NCI-H69 (cell line): ENCODE data around the gene CPNE7.
A peak's percentile ranks its signal among the peaks of the same experiment; 100 is the strongest.
"Not testable (repeated sequence)": the region's sequence is repeated elsewhere in the genome, so short reads cannot be mapped to it uniquely, and the experiment has no call there.

Experiments used
- DNase-seq: peaks from one replicate; lab custom pipeline; 2025; lab: John Stamatoyannopoulos, UW

Gene CPNE7

GRCh38 chr16:89623511-89624261 is 48.1 kb downstream of the CPNE7 start:
- DNase-seq: peak; percentile 35

- DNase-seq: no peak
Measured at GRCh38 chr16:89624777-89625761, 49.5 kb downstream of the CPNE7 start.

- DNase-seq: no peak
Measured at GRCh38 chr16:89629827-89630610, 54.5 kb downstream of the CPNE7 start.

- DNase-seq: peak; percentile 47
Measured at GRCh38 chr16:89633064-89633631, 57.6 kb downstream of the CPNE7 start.

GRCh38 chr16:89634463-89635385 is 59.2 kb downstream of the CPNE7 start:
- DNase-seq: not testable (repeated sequence)

GRCh38 chr16:89636663-89637062 is 61.1 kb downstream of the CPNE7 start:
- no peak for DNase-seq

- DNase-seq: no peak
Measured at GRCh38 chr16:89637379-89637778, 61.8 kb downstream of the CPNE7 start.

- no peak for DNase-seq
Measured at GRCh38 chr16:89638455-89638854, 62.9 kb downstream of the CPNE7 start.

GRCh38 chr16:89639385-89639784 is 63.8 kb downstream of the CPNE7 start:
- no peak for DNase-seq

GRCh38 chr16:89641458-89642119 is 66.0 kb downstream of the CPNE7 start:
- DNase-seq: no peak

- DNase-seq: no peak
Measured at GRCh38 chr16:89642574-89642973, 67.0 kb downstream of the CPNE7 start.

GRCh38 chr16:89643769-89644300 is 68.3 kb downstream of the CPNE7 start:
- no peak for DNase-seq

GRCh38 chr16:89645122-89645521 is 69.6 kb downstream of the CPNE7 start:
- no peak for DNase-seq

- DNase-seq: no peak
Measured at GRCh38 chr16:89646270-89646669, 70.7 kb downstream of the CPNE7 start.
